Left ventricle myocardium inferior (tissue), 1 donor: ENCODE results near the gene TFEB. TPM values are rescaled to one million over a fixed set of nuclear protein-coding genes. Genes with fewer than 3 reads are reported as not detected.

ENCODE experiments used
- DNase-seq: peaks from one replicate; pipeline ENCODE4 v3.0.0-alpha.2; 2020
- H3K27ac ChIP-seq: fragments of 200-600 bp; replicated peaks from 2 replicates; pipeline ENCODE4 v1.8.0; 2021
- H3K27me3 ChIP-seq: fragments of 200-600 bp; 2 replicates; pipeline ENCODE4 v1.8.0; 2021; ENCODE audit warnings: low read depth
- H3K36me3 ChIP-seq: fragments of 200-600 bp; 2 replicates; pipeline ENCODE4 v1.8.0; 2021
- H3K4me1 ChIP-seq: fragments of 200-600 bp; 2 replicates; pipeline ENCODE4 v1.8.0; 2021
- H3K4me3 ChIP-seq: fragments of 200-600 bp; 2 replicates; pipeline ENCODE4 v1.8.0; 2021; ENCODE audit warnings: mild to moderate bottlenecking, moderate library complexity
- H3K9me3 ChIP-seq: fragments of 200-600 bp; replicated peaks from 2 replicates; pipeline ENCODE4 v1.8.0; 2021
- intact Hi-C: fragments of 100-400 bp; cut with micrococcal nuclease; formaldehyde crosslinking; loops from one replicate; pipeline ENCODE4 v1.11.0; 2022
- total RNA-seq: library from RNA; stranded (reverse); fragmentation: NEBNext Ultra II Directional; extraction: Animal tissue kit (Norgen Biotek cat#: 25700); gene quantifications from one replicate; pipeline ENCODE4 v1.2.1, GENCODE V29; 2021
- TF ChIP-seq, protein P1 (sequence below): fragments of 200-600 bp; IDR thresholded peaks from 2 replicates; pipeline ENCODE4 v1.8.0; 2021; ENCODE audit warnings: antibody characterized with exemption, mild to moderate bottlenecking, borderline replicate concordance
- donor health status: DM: no; HTN: yes; CAD: no; lungs with severe emphysema.

Gene TFEB
- total RNA-seq, 1 donor from 2014 or later: 39.9 TPM

DNA sequence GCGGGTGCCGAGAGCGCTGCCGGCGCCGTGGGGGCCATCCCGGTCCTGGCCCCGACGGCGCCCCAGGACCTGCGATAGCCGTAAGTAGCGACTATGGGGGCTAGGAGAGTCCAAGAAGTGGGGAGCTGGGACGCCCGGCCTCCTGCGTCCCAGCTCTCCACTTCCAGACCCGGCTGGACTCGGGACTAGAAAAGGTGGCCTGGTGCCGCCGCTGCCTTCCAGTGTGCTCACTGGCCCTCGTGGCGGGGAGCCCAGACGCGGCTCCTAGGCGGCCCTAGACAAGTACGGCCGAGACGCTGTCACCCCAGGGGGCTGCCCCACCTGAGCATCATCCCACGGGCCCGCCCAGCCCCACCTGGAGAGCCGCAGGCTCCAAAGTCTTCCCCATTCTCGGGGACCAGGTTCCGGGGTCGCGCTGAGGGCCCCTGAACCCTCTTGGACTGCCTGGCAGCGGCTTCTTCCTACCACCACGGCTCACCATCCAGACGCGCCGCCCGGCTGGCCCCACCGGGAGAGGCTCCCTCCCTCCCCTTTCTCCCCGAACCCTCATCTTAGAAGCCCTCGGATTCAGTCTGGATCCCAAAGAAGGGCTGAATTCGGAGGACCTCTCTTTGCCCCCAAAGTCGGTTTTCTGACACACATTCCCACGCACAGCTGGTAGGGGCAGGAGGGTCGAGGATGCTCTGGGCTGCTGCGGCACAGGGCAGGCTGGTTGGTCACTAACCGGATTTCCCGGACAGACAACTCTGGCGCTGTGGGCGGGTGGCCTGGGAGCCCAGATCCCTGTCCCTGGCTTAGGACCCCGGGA lies 98.0 kb downstream of the TFEB start:
- Histone ChIP-seq H3K4me1 (peaks cover 31% of the 10 kb centered on the region), H3K4me3 (peak overlapping the region; percentile 65), H3K36me3 (no peaks in the 10 kb centered on the region), H3K27me3 (peaks cover 64% of the 10 kb centered on the region), H3K27ac (no peak overlapping the region), H3K9me3 (no peaks in the 10 kb centered on the region)
- DNase-seq: no peak
- intact Hi-C loops: no loop called here
- TF ChIP-seq, protein P1, sequence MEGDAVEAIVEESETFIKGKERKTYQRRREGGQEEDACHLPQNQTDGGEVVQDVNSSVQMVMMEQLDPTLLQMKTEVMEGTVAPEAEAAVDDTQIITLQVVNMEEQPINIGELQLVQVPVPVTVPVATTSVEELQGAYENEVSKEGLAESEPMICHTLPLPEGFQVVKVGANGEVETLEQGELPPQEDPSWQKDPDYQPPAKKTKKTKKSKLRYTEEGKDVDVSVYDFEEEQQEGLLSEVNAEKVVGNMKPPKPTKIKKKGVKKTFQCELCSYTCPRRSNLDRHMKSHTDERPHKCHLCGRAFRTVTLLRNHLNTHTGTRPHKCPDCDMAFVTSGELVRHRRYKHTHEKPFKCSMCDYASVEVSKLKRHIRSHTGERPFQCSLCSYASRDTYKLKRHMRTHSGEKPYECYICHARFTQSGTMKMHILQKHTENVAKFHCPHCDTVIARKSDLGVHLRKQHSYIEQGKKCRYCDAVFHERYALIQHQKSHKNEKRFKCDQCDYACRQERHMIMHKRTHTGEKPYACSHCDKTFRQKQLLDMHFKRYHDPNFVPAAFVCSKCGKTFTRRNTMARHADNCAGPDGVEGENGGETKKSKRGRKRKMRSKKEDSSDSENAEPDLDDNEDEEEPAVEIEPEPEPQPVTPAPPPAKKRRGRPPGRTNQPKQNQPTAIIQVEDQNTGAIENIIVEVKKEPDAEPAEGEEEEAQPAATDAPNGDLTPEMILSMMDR: no peak

DNA sequence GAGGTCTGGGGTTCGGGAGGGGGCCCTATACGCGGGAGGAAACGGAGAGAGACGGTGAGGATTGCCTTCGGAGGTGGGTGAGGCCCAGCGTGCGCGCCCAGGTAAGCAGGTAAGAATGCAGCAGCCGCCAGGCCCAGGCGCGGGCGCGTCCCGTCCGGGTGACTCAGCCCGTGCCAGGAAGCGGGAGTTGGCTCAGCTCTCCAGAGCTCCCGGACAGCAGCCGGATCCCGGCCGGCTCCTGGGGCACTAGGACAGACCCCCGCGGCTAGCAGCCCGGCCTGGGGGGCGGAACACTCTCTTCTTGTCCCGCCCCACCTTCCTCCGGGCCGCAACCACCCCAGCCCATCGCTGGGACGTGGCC lies 98.6 kb downstream of the TFEB start:
- peaks cover 31% of the 10 kb centered on the region for H3K4me1 ChIP-seq
- no peak overlapping the region for H3K27ac ChIP-seq
- no peak for DNase-seq
- no peaks in the 10 kb centered on the region for H3K36me3 ChIP-seq
- intact Hi-C loops: no loop called here
- H3K4me3 ChIP-seq: peak overlapping the region; percentile 65
- TF ChIP-seq, protein P1: no peak
- no peaks in the 10 kb centered on the region for H3K9me3 ChIP-seq
- peaks cover 64% of the 10 kb centered on the region for H3K27me3 ChIP-seq

DNA sequence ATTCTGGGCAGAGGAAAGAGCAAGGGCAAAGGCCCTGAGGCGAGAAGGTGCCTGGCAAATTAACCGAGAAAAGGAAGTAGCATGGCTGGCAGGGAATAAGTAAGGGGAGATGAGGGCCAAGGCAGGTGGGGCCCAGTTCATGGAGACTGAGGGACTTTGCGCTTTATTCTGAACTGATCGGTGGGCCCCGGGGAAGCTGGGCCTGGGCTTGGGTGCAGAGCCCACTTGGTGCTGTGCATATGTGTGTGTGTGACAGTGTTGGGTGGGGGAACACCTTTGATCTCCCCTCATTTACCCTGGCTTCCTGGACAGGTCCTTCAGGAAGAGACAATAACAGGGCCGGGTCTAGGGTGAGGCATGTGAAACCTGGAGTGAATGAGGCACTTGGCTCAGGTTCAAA lies 100.0 kb downstream of the TFEB start:
- intact Hi-C loops: no loop called here
- H3K4me1 ChIP-seq: peaks cover 31% of the 10 kb centered on the region
- no peaks in the 10 kb centered on the region for H3K9me3 ChIP-seq
- no peak overlapping the region for H3K27ac ChIP-seq
- H3K4me3 ChIP-seq: no peak overlapping the region
- H3K36me3 ChIP-seq: no peaks in the 10 kb centered on the region
- TF ChIP-seq, protein P1: no peak
- no peak for DNase-seq
- peaks cover 61% of the 10 kb centered on the region for H3K27me3 ChIP-seq

DNA sequence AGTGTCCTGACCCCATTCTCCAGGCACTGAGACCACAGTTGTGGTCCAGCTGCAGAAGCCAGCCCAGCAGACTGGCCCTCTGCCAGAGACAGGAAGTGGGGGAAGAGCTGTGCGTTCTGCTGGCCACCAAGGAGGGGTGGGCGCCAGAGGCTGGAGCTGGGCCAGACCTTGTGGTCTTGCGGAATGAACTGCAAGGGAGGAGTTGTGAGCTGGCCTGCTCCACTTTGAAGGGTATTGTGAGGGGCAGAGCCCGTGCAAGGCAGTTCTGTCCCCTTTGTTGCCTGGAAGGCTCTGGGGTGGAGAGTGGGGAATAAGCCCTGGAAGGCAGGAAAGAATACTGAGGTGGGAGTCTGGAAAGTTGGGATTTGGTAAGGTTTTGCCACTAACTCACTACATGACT lies 100.8 kb downstream of the TFEB start:
- TF ChIP-seq, protein P1: no peak
- no peak for DNase-seq
- Histone ChIP-seq H3K4me3 (no peak overlapping the region), H3K27me3 (peaks cover 54% of the 10 kb centered on the region), H3K36me3 (no peaks in the 10 kb centered on the region), H3K27ac (no peak overlapping the region), H3K4me1 (peaks cover 31% of the 10 kb centered on the region), H3K9me3 (no peaks in the 10 kb centered on the region)
- intact Hi-C loops: no loop called here

Other genes with a start within 250 kb of the TFEB start
- 15.0 TPM for gene FOXP4, start 189.2 kb downstream of the TFEB start, total RNA-seq
- 0.77 TPM for gene MDFI, start 97.1 kb downstream of the TFEB start, total RNA-seq
- gene PGC, start 11.8 kb upstream of the TFEB start, total RNA-seq: not detected
- 5.3 TPM for gene FRS3, start 44.3 kb upstream of the TFEB start, total RNA-seq
- gene PRICKLE4, start 45.2 kb upstream of the TFEB start, total RNA-seq: 0.88 TPM
- 177 TPM for gene TOMM6, start 52.1 kb upstream of the TFEB start, total RNA-seq
- gene USP49, start 159.8 kb upstream of the TFEB start, total RNA-seq: 0.71 TPM
- gene MED20, start 185.5 kb upstream of the TFEB start, total RNA-seq: 18.1 TPM
- 9.0 TPM for gene BYSL, start 185.9 kb upstream of the TFEB start, total RNA-seq
- 44.5 TPM for gene CCND3, start 206.2 kb upstream of the TFEB start, total RNA-seq